C4-2B (cell line): Measurements from ENCODE around the gene CRY2.

ENCODE experiments used
- H3K27ac ChIP-seq: fragments of 450-650 bp; 2 replicates; pipeline ENCODE4 v1.5.1; 2017
- CTCF ChIP-seq: fragments of 450-650 bp; conservative IDR thresholded peaks from 2 replicates; pipeline ENCODE4 v1.5.1; 2017; ENCODE audit warnings: mild to moderate bottlenecking
- ZFX ChIP-seq: fragments of 450-650 bp; IDR thresholded peaks from 2 replicates; pipeline ENCODE4 v1.6.1; 2017

Gene CRY2

DNA sequence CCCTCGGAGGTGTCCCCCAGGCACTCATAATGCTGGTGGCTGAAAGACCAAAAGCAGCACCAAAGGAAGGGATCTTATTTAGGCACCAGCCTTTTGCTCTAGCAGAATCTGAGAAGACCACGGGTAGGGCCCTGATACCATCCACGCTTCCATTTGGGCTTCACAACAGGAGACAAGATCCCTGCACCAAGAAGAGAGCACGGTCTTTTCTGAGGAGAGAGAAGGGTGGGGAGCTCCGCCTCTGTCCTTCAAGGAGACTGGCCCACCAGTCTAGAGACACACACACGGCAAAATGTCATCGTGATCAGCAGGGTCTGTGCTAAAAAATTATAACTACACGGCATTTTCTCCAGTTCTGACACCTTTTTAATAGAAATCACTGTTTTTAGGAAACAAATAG lies 84.9 kb downstream of the CRY2 start:
- H3K27ac ChIP-seq, result peak overlapping the region; percentile 16
- no peak for TF ChIP-seq CTCF
- no peak for TF ChIP-seq ZFX
